Calu3 (cell line): ENCODE results near the gene SDC3. TPM values are rescaled to one million over a fixed set of nuclear protein-coding genes. Genes with fewer than 3 reads are reported as not detected.

Experiments
- BruUV-seq: library from RNA; stranded (reverse); fragments of 400-500 nt; replicated peaks from 2 replicates; lab custom pipeline; 2021; lab: Mats Ljungman, UMichigan
- CTCF ChIA-PET: fragments of 300-600 bp; sonication (Branson Sonifier 250); formaldehyde crosslinking; loops from one replicate; lab custom pipeline; 2022; ENCODE audit warnings: antibody characterized with exemption; lab: Charles Lee
- DNase-seq: peaks from one replicate; pipeline ENCODE4 v3.0.0; 2022
- H3K27ac Mint-ChIP-seq: one replicate; pipeline ENCODE4 v1.8.0; 2022; ENCODE audit warnings: mixed read lengths; ENCODE audit not compliant: unreplicated experiment
- H3K27me3 Mint-ChIP-seq: one replicate; pipeline ENCODE4 v1.8.0; 2022; ENCODE audit warnings: mixed read lengths; ENCODE audit not compliant: unreplicated experiment
- H3K36me3 Mint-ChIP-seq: one replicate; pipeline ENCODE4 v1.8.0; 2022; ENCODE audit warnings: mild to moderate bottlenecking, moderate library complexity, mixed read lengths; ENCODE audit not compliant: insufficient read depth, unreplicated experiment
- H3K4me1 Mint-ChIP-seq: one replicate; pipeline ENCODE4 v1.8.0; 2022; ENCODE audit warnings: mild to moderate bottlenecking, low read depth, mixed read lengths; ENCODE audit not compliant: unreplicated experiment
- H3K4me3 Mint-ChIP-seq: one replicate; pipeline ENCODE4 v1.8.0; 2022; ENCODE audit warnings: mild to moderate bottlenecking, low read depth, moderate library complexity, mixed read lengths; ENCODE audit not compliant: unreplicated experiment
- H3K9me3 Mint-ChIP-seq: one replicate; pipeline ENCODE4 v1.8.0; 2022; ENCODE audit warnings: low read depth, mixed read lengths; ENCODE audit not compliant: unreplicated experiment
- CTCF ChIP-seq: fragments of 200-600 bp; IDR thresholded peaks from one replicate; pipeline ENCODE4 v1.8.0; 2022; ENCODE audit warnings: antibody characterized with exemption; ENCODE audit not compliant: unreplicated experiment
- intact Hi-C: fragments of 100-400 bp; cut with micrococcal nuclease; formaldehyde crosslinking; loops from one replicate; pipeline ENCODE4 v1.10.0; 2022; ENCODE audit not compliant: unreplicated experiment
- total RNA-seq: library from RNA; stranded (reverse); gene quantifications from 2 replicates; pipeline ENCODE4 v1.2.3, GENCODE V29; 2022

The SDC3 gene
- total RNA-seq, 1 experiment from 2014 or later, result 15.0 TPM

- TF ChIP-seq CTCF, result no peak
- Mint-ChIP-seq H3K4me3 (no peak overlapping the region), H3K4me1 (no peaks in the 10 kb centered on the region), H3K27me3 (peaks cover 9% of the 10 kb centered on the region), H3K9me3 (no peaks in the 10 kb centered on the region), H3K27ac (no peak overlapping the region), H3K36me3 (no peaks in the 10 kb centered on the region)
- CTCF ChIA-PET, result interaction anchor here (0.6 kb wide), 1 partner anchor 36 kb away, joined by 3 read pairs; no protein-coding TSS in a partner anchor
- intact Hi-C loops, result no loop called here
- no peak for DNase-seq
- BruUV-seq, result no TSS peak
These were observed 10.3 kb downstream of the SDC3 start for GRCh38 chr1:30898031-30898815.

GRCh38 chr1:30896905-30897304, 11.7 kb downstream of the SDC3 start:
- no peak overlapping the region for H3K4me3 Mint-ChIP-seq
- H3K9me3 Mint-ChIP-seq, result no peaks in the 10 kb centered on the region
- intact Hi-C loops, result no loop called here
- TF ChIP-seq CTCF, result no peak
- DNase-seq, result no peak
- H3K27me3 Mint-ChIP-seq, result peaks cover 9% of the 10 kb centered on the region
- no TSS peak for BruUV-seq
- no peaks in the 10 kb centered on the region for H3K36me3 Mint-ChIP-seq
- no peak overlapping the region for H3K27ac Mint-ChIP-seq
- no peaks in the 10 kb centered on the region for H3K4me1 Mint-ChIP-seq
- CTCF ChIA-PET, result no interaction called here

DNA sequence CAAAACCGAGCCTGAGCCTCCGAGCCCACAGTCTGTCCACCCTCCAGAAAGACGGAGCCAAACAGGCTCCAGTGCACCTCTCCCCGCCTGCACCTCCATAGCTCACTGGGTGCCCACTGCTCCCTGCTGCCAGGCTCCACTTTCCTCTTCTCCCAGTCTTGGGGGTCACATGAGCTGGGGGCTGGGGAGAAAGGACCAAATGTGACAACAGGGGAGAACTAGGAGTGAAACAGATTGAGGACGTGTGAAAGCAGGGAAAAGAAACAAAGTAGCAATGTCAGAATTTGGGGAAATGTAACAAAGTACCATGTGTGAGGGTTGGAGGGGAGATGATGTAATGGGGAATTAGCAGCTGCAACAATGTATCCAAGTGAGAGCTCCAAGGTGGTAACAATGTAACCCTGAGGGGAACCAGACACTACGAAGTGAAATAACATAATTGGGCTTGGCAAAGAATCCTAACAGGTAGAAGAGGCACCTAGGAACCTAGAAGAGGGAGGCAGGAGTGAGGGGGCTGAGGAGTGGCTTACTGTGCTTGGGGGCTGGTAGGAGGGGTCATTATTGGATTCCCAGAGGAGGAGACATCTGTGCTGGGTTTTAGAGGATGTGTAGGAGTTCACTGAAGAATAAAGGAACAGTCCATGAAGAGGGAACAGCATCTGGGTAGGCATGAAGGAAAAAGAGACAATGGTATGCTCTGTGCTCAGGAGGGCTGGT, 12.5 kb downstream of the SDC3 start:
- Mint-ChIP-seq H3K27ac (no peak overlapping the region), H3K4me1 (no peaks in the 10 kb centered on the region), H3K27me3 (peaks cover 9% of the 10 kb centered on the region), H3K9me3 (no peaks in the 10 kb centered on the region), H3K4me3 (no peak overlapping the region), H3K36me3 (no peaks in the 10 kb centered on the region)
- intact Hi-C loops, result no loop called here
- DNase-seq, result no peak
- no peak for TF ChIP-seq CTCF
- CTCF ChIA-PET, result interaction anchor here (0.7 kb wide), 1 partner anchor 79 kb away, joined by 3 read pairs; no protein-coding TSS in a partner anchor
- no TSS peak for BruUV-seq

DNA sequence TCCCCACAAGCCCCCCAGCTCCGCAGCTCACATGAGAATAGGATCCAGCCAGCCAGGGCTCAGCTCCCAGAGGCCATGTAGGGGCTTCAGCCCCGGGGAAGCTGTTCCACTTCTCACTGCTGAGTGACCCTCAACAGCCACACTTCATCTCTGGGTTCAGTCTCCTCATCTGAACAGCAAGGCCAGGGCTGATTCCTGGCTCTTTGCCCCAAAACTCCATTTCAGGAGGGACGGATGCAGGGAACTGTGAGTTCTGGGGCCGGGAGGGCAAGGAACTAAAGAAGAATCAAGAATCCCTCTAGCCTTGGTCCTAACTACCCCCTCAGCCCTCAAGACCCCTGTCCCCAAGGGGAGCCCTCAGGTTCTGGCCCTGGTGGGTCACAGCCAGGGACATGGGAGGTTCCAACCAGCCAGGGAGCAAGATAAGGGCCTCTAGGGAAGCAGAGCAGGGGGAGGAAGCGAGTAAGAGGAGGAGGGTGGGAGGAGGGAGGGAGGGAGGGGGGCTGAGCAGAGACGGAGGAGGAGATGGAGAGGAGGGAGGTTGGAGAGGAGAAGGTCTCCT, 13.1 kb downstream of the SDC3 start:
- H3K27ac Mint-ChIP-seq, result no peak overlapping the region
- H3K36me3 Mint-ChIP-seq, result no peaks in the 10 kb centered on the region
- CTCF ChIA-PET, result interaction anchor here (0.7 kb wide), 1 partner anchor 79 kb away, joined by 3 read pairs; no protein-coding TSS in a partner anchor
- H3K4me1 Mint-ChIP-seq, result no peaks in the 10 kb centered on the region
- no TSS peak for BruUV-seq
- intact Hi-C loops, result no loop called here
- no peaks in the 10 kb centered on the region for H3K9me3 Mint-ChIP-seq
- no peak for DNase-seq
- no peak for TF ChIP-seq CTCF
- peaks cover 9% of the 10 kb centered on the region for H3K27me3 Mint-ChIP-seq
- H3K4me3 Mint-ChIP-seq, result no peak overlapping the region
